AG04450 (cell line): Measurements from ENCODE around the gene ACKR4. TPM values are rescaled to one million over a fixed set of nuclear protein-coding genes. Genes with fewer than 3 reads are reported as not detected.
A peak's percentile ranks its signal among the peaks of the same experiment; 100 is the strongest.
"Not testable (repeated sequence)": the region's sequence is repeated elsewhere in the genome, so short reads cannot be mapped to it uniquely, and the experiment has no call there.

Experiments used
- CTCF ChIA-PET: fragments of 300-600, 350-600 bp; formaldehyde crosslinking; extraction: SDS; loops from one replicate; lab custom pipeline; 2022; ENCODE audit warnings: antibody characterized with exemption, inconsistent platforms; lab: Charles Lee
- POLR2A ChIA-PET: fragments of 350-600 bp; formaldehyde crosslinking; extraction: SDS; loops from one replicate; lab custom pipeline; 2021; ENCODE audit warnings: antibody characterized with exemption, inconsistent platforms; lab: Yijun Ruan, JAX
- DNase-seq: peaks from one replicate; pipeline ENCODE4 v3.0.0-alpha.2; 2011; ENCODE audit warnings: low read depth, low spot score
- H3K27ac ChIP-seq: one replicate; pipeline ENCODE4 v1.5.1; 2012; ENCODE audit warnings: low read depth, low read length, control low read depth
- H3K27me3 ChIP-seq: one replicate; pipeline ENCODE4 v1.6.0; 2012; ENCODE audit warnings: low read length; ENCODE audit not compliant: control insufficient read depth, insufficient read depth
- H3K4me3 ChIP-seq: 2 replicates; pipeline ENCODE4 v1.5.1; 2011; ENCODE audit warnings: mild to moderate bottlenecking, low read depth, low read length, control low read depth
- H3K9me3 ChIP-seq: 2 replicates; pipeline ENCODE4 v1.5.1; 2012; ENCODE audit warnings: low read length; ENCODE audit not compliant: control insufficient read depth, insufficient read depth
- CTCF ChIP-seq: IDR thresholded peaks from 2 replicates; pipeline ENCODE4 v1.5.1; 2011; ENCODE audit warnings: low read depth, low read length, control low read depth, inconsistent platforms
- polyA plus RNA-seq: library from polyadenylated mRNA; depleted of rRNA; stranded (reverse); fragments of >200 nt; gene quantifications from 2 replicates; pipeline ENCODE4 v1.2.3, GENCODE V29; 2011

ACKR4 gene
- polyA plus RNA-seq, 1 experiment: 0.10 TPM

- Histone ChIP-seq H3K27me3 (no peaks in the 10 kb centered on the region), H3K9me3 (no peaks in the 10 kb centered on the region), H3K27ac (no peak overlapping the region), H3K4me3 (no peak overlapping the region)
- ChIA-PET POLR2A (no interaction called here), CTCF (no interaction called here)
- no peak for TF ChIP-seq CTCF
- DNase-seq: no peak
Observed at GRCh38 chr3:132597660-132598059, 590 bp downstream of the ACKR4 start.

- Histone ChIP-seq H3K4me3 (no peak overlapping the region), H3K27me3 (no peaks in the 10 kb centered on the region), H3K9me3 (no peaks in the 10 kb centered on the region), H3K27ac (no peak overlapping the region)
- POLR2A ChIA-PET: no interaction called here
- CTCF ChIA-PET: no interaction called here
- TF ChIP-seq CTCF: no peak
- DNase-seq: no peak
Observed at GRCh38 chr3:132598181-132598580, 1.1 kb downstream of the ACKR4 start.

GRCh38 chr3:132600614-132601013 is 3.5 kb downstream of the ACKR4 start:
- H3K27ac ChIP-seq, H3K4me3 ChIP-seq, CTCF ChIA-PET, H3K9me3 ChIP-seq, H3K27me3 ChIP-seq, POLR2A ChIA-PET, DNase-seq: not testable (repeated sequence)

GRCh38 chr3:132605374-132605792 is 8.3 kb downstream of the ACKR4 start:
- ChIA-PET POLR2A (no interaction called here), CTCF (no interaction called here)
- Histone ChIP-seq H3K27me3 (no peaks in the 10 kb centered on the region), H3K4me3 (no peak overlapping the region), H3K9me3 (no peaks in the 10 kb centered on the region), H3K27ac (peak overlapping the region; percentile 49)
- DNase-seq: no peak
- no peak for TF ChIP-seq CTCF

GRCh38 chr3:132606085-132606484 is 9.0 kb downstream of the ACKR4 start:
- no peak for TF ChIP-seq CTCF
- POLR2A ChIA-PET: no interaction called here
- CTCF ChIA-PET: interaction anchor here (0.7 to 0.8 kb wide), 2 partner anchors 36 to 68 kb away, joined by 3 read pairs; no protein-coding TSS in a partner anchor

GRCh38 chr3:132606620-132607019 is 9.6 kb downstream of the ACKR4 start:
- DNase-seq, H3K4me3 ChIP-seq, H3K9me3 ChIP-seq, H3K27me3 ChIP-seq, POLR2A ChIA-PET: not testable (repeated sequence)
- peak overlapping the region; percentile 75 for H3K27ac ChIP-seq
- CTCF ChIA-PET: interaction anchor here (0.7 to 0.8 kb wide), 2 partner anchors 35 to 68 kb away, joined by 3 read pairs; no protein-coding TSS in a partner anchor

More at GRCh38 chr3:132606085-132606484, 9.0 kb downstream of the ACKR4 start:
- Histone ChIP-seq H3K27me3 (no peaks in the 10 kb centered on the region), H3K9me3 (no peaks in the 10 kb centered on the region), H3K4me3 (no peak overlapping the region), H3K27ac (no peak overlapping the region)
- peak; percentile 32 for DNase-seq

- H3K27me3 ChIP-seq, H3K27ac ChIP-seq, POLR2A ChIA-PET, H3K9me3 ChIP-seq, CTCF ChIA-PET, DNase-seq, H3K4me3 ChIP-seq: not testable (repeated sequence)
Observed at GRCh38 chr3:132615301-132615700, 18.2 kb downstream of the ACKR4 start.
